GM23248 (cell line): ENCODE results near the gene ADGB. TPM values are rescaled to one million over a fixed set of nuclear protein-coding genes. Genes with fewer than 3 reads are reported as not detected.
"Not testable (repeated sequence)": the region's sequence is repeated elsewhere in the genome, so short reads cannot be mapped to it uniquely, and the experiment has no call there.

Experiments
- DNase-seq: peaks from one replicate; pipeline ENCODE4 v3.0.0-alpha.2; 2015
- H2AFZ ChIP-seq: fragments of 200-600 bp; sonication (generic); 2 replicates; pipeline ENCODE4 v1.6.1; 2016; ENCODE audit warnings: antibody characterized with exemption
- H3F3A ChIP-seq: fragments of 200-600 bp; sonication (generic); 2 replicates; pipeline ENCODE4 v1.6.1; 2016; ENCODE audit warnings: mild to moderate bottlenecking, antibody characterized with exemption, mixed run types; ENCODE audit not compliant: insufficient read depth
- H3K27ac ChIP-seq: fragments of 200-600 bp; sonication (generic); 2 replicates; pipeline ENCODE4 v1.5.1; 2016; ENCODE audit warnings: mild to moderate bottlenecking
- H3K27me3 ChIP-seq: fragments of 200-600 bp; sonication (generic); replicated peaks from 2 replicates; pipeline ENCODE4 v1.6.1; 2016; ENCODE audit warnings: mild to moderate bottlenecking; ENCODE audit not compliant: insufficient read depth
- H3K36me3 ChIP-seq: fragments of 200-600 bp; sonication (generic); 2 replicates; pipeline ENCODE4 v1.6.1; 2016; ENCODE audit warnings: low read depth, mild to moderate bottlenecking
- H3K4me1 ChIP-seq: fragments of 200-600 bp; sonication (generic); 2 replicates; pipeline ENCODE4 v1.6.1; 2016; ENCODE audit warnings: mild to moderate bottlenecking; ENCODE audit not compliant: insufficient read depth
- H3K4me2 ChIP-seq: fragments of 200-600 bp; sonication (generic); one replicate; pipeline ENCODE4 v1.6.1; 2016; ENCODE audit warnings: mild to moderate bottlenecking; ENCODE audit not compliant: unreplicated experiment
- H3K4me3 ChIP-seq: fragments of 200-600 bp; sonication (generic); 2 replicates; pipeline ENCODE4 v1.5.1; 2016; ENCODE audit warnings: mild to moderate bottlenecking
- H3K79me2 ChIP-seq: fragments of 200-600 bp; sonication (generic); 2 replicates; pipeline ENCODE4 v1.6.1; 2016; ENCODE audit warnings: mild to moderate bottlenecking; ENCODE audit not compliant: insufficient read depth
- H3K9ac ChIP-seq: fragments of 200-600 bp; sonication (generic); 2 replicates; pipeline ENCODE4 v1.6.1; 2016; ENCODE audit warnings: mild to moderate bottlenecking
- H3K9me2 ChIP-seq: fragments of 200-600 bp; sonication (generic); 2 replicates; pipeline ENCODE4 v1.6.1; 2016; ENCODE audit warnings: mixed run types, mild to moderate bottlenecking, moderate library complexity; ENCODE audit not compliant: insufficient read depth
- H3K9me3 ChIP-seq: fragments of 200-600 bp; sonication (generic); one replicate; pipeline ENCODE4 v1.6.1; 2017; ENCODE audit warnings: low read depth
- H4K20me1 ChIP-seq: fragments of 200-600 bp; sonication (generic); 2 replicates; pipeline ENCODE4 v1.6.0; 2016; ENCODE audit not compliant: insufficient read depth
- EZH2 ChIP-seq: fragments of 200-600 bp; sonication (generic); IDR thresholded peaks from 2 replicates; pipeline ENCODE4 v1.6.1; 2018; ENCODE audit warnings: antibody characterized with exemption, mild to moderate bottlenecking; ENCODE audit not compliant: insufficient read depth, poor library complexity, severe bottlenecking
- EZH2phosphoT487 ChIP-seq: fragments of 200-600 bp; sonication (generic); IDR thresholded peaks from 2 replicates; pipeline ENCODE4 v1.6.1; 2018; ENCODE audit warnings: antibody characterized with exemption, moderate library complexity, mild to moderate bottlenecking, low read depth; ENCODE audit not compliant: insufficient read depth
- whole genome bisulfite sequencing, 2 experiments: methylation state at CpG; one replicate each; pipeline ENCODE4 v1.1.6; 2015 to 2017; ENCODE audit warnings: low lambda C conversion rate in 2 of 2, low coverage in 1 of 2; ENCODE audit errors: missing lambda C conversion rate in 2 of 2; 5-methylcytosine and 5-hydroxymethylcytosine counted together
- in situ Hi-C: fragments of 300-500 bp; cut with MboI; formaldehyde crosslinking; loops from 2 replicates; pipeline ENCODE4 v1.15.0; 2020
- polyA plus RNA-seq: library from polyadenylated mRNA; unstranded; fragments of >200 nt; fragmentation: Nextera tagmentation; extraction: Ambion mirVana; gene quantifications from 2 replicates; pipeline ENCODE4 v1.2.1, GENCODE V29; 2016
- total RNA-seq: library from RNA; depleted of rRNA; stranded (reverse); fragments of >200 nt; shearing (Covaris generic); gene quantifications from 2 replicates; pipeline ENCODE4 v1.2.3, GENCODE V29; 2014

ADGB gene
- total and polyA plus RNA-seq, 2 experiments from 2014 or later = not detected

- no peak overlapping the region for H3K4me3 ChIP-seq
- 95 to 97% methylated on average over 1 of the region's 1 CpG for WGBS, 2 experiments
- no peak overlapping the region for H3K4me2 ChIP-seq
- no peaks in the 10 kb centered on the region for H3K9me2 ChIP-seq
- H4K20me1 ChIP-seq = 0 out of 2 replicates have a peak, but pooled peaks cover 4% of the 10 kb centered on the region
- H3F3A ChIP-seq = peaks cover 10% of the 10 kb centered on the region; the same call in 1 of the 2 replicates
- no peak overlapping the region for H3K9ac ChIP-seq
- no peaks in the 10 kb centered on the region for H3K9me3 ChIP-seq
- no peak overlapping the region for H3K27ac ChIP-seq
- in situ Hi-C loops = no loop called here
- no peaks in the 10 kb centered on the region for H3K4me1 ChIP-seq
- 0 out of 2 replicates have a peak, but pooled peaks cover 5% of the 10 kb centered on the region for H3K79me2 ChIP-seq
- no peaks in the 10 kb centered on the region for H3K27me3 ChIP-seq
- H3K36me3 ChIP-seq = peaks cover under 1% of the 10 kb centered on the region
- no peak for DNase-seq
- H2AFZ ChIP-seq = no peak overlapping the region
- TF ChIP-seq EZH2phosphoT487 = no peak
- TF ChIP-seq EZH2 = no peak
Measured at GRCh38 chr6:146560607-146561006, 38.2 kb upstream of the ADGB start.

DNA sequence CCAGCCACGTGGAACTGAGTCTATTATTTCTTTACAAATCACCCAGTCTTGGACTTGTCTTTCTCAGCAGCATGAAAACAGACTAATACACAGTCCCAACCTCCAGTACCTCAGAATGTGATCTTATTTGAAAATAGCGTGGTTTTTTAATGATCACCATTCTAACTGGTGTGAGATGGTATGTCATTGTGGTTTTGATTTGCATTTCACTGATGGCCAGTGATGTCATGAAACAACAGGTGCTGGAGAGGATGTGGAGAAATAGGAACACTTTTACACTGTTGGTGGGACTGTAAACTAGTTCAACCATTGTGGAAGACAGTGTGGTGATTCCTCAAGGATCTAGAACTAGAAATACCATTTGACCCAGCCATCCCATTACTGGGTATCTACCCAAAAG, 32.1 kb upstream of the ADGB start:
- H2AFZ ChIP-seq, H3K4me1 ChIP-seq, H4K20me1 ChIP-seq, H3K27ac ChIP-seq, in situ Hi-C loops, H3K4me2 ChIP-seq, H3K36me3 ChIP-seq, H3K9me3 ChIP-seq, H3K27me3 ChIP-seq, H3K9me2 ChIP-seq, H3K4me3 ChIP-seq, H3K79me2 ChIP-seq, H3F3A ChIP-seq, H3K9ac ChIP-seq, DNase-seq: not testable (repeated sequence)
- WGBS, 2 experiments = 39 to 54% methylated on average over 2 of the region's 2 CpGs

DNA sequence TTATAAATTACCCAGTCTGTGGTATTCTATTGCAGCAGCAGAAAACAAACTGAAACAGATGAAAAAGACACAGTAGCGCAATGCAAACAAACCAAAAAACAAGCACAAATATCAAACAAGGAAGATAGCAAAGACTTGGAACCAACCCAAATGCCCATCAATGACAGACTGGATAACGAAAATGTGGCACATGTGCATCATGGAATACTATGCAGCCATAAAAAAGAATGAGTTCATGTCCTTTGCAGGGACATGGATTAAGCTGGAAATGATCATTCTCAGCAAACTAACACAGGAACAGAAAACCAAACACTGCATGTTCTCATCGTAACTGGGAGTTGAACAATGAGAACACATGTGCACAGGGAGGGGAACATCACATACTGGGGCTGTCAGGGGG, 30.2 kb upstream of the ADGB start:
- H3K4me2 ChIP-seq, H3K36me3 ChIP-seq, H3K79me2 ChIP-seq, H3K9ac ChIP-seq, H3F3A ChIP-seq, H3K9me3 ChIP-seq, DNase-seq, H3K4me1 ChIP-seq, H4K20me1 ChIP-seq, H3K4me3 ChIP-seq, H3K9me2 ChIP-seq, H3K27ac ChIP-seq, H3K27me3 ChIP-seq, H2AFZ ChIP-seq, in situ Hi-C loops: not testable (repeated sequence)
- WGBS, 2 experiments = 46 to 48% methylated on average over 3 of the region's 3 CpGs

DNA sequence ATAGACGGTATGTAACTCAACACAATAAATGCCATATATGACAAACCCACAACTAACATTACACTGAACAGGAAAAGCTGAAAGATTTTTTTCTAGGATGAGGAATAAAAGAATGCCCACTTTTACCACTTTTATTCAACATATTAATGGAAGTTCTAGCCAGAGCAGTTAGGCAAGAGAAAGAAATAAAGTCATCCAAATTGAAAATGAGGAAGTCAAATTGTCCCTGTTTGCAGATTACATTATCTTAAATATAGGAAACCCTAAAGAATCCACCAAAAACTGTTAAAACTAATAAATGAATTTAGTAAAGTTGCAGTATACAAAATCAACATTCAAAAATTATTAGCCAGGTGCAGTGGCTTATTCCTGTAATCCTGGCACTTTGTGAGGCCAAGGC, 24.6 kb upstream of the ADGB start:
- Histone ChIP-seq H3K36me3 (no peaks in the 10 kb centered on the region), H3K4me3 (no peak overlapping the region), H4K20me1 (no peaks in the 10 kb centered on the region), H3K27me3 (no peaks in the 10 kb centered on the region), H3K9me3 (no peaks in the 10 kb centered on the region), H3K4me1 (no peaks in the 10 kb centered on the region), H3K9me2 (no peaks in the 10 kb centered on the region), H3K4me2 (no peak overlapping the region), H2AFZ (no peak overlapping the region), H3K27ac (no peak overlapping the region), H3K79me2 (no peaks in the 10 kb centered on the region), H3F3A (no peaks in the 10 kb centered on the region), H3K9ac (no peak overlapping the region)
- TF ChIP-seq EZH2 (no peak), EZH2phosphoT487 (no peak)
- no peak for DNase-seq
- in situ Hi-C loops = no loop called here
- WGBS, 2 experiments = 58 to 87% methylated on average over 1 of the region's 1 CpG

- in situ Hi-C loops = no loop called here
- peak; percentile 17 for DNase-seq
Measured at GRCh38 chr6:146578054-146578453, 20.7 kb upstream of the ADGB start.

More at GRCh38 chr6:146578054-146578453, 20.7 kb upstream of the ADGB start:
- Histone ChIP-seq H3K9me2 (no peaks in the 10 kb centered on the region), H3K4me1 (no peaks in the 10 kb centered on the region), H3K9me3 (no peaks in the 10 kb centered on the region), H2AFZ (no peak overlapping the region), H4K20me1 (no peaks in the 10 kb centered on the region), H3K27me3 (no peaks in the 10 kb centered on the region), H3K9ac (no peak overlapping the region), H3K4me3 (no peak overlapping the region), H3F3A (no peaks in the 10 kb centered on the region), H3K4me2 (no peak overlapping the region), H3K79me2 (no peaks in the 10 kb centered on the region), H3K27ac (no peak overlapping the region), H3K36me3 (no peaks in the 10 kb centered on the region)
- TF ChIP-seq EZH2 = no peak
